Gastrocnemius medialis (tissue), 4 donors: ENCODE results near the gene SYT9. TPM values are rescaled to one million over a fixed set of nuclear protein-coding genes. Genes with fewer than 3 reads are reported as not detected.

ENCODE experiments used
- ATAC-seq, 2 donors: fragments of 150-250 bp; one replicate each; pipeline ENCODE4 v1.9.1; 2016
- DNase-seq, 2 donors: peaks; one replicate each; pipeline ENCODE4 v3.0.0-alpha.2; 2019
- H3K27ac ChIP-seq, 4 donors: fragments of 200-600 bp; sonication (generic); 1 replicate in 1 of 4; 2 replicates in 3 of 4; pipeline ENCODE4 v1.5.1; 2016 to 2018; ENCODE audit warnings: mild to moderate bottlenecking in 2 of 4, moderate library complexity in 1 of 4
- H3K27me3 ChIP-seq, 3 donors: fragments of 200-600 bp; sonication (generic) in 2 of 3; 1 replicate in 1 of 3; 2 replicates in 2 of 3; pipeline versions ENCODE4 v1.5.1 to v1.6.0; 2016 to 2019; ENCODE audit warnings: mild to moderate bottlenecking in 1 of 3, moderate library complexity in 1 of 3
- H3K36me3 ChIP-seq, 2 donors: fragments of 200-600 bp; sonication (generic) in 1 of 2; one replicate each; pipeline ENCODE4 v1.5.1; 2017 to 2018
- H3K4me1 ChIP-seq, 2 donors: fragments of 200-600 bp; sonication (generic) in 1 of 2; one replicate each; pipeline ENCODE4 v1.5.1; 2016 to 2017; ENCODE audit warnings: mild to moderate bottlenecking in 2 of 2
- H3K4me3 ChIP-seq, 4 donors: fragments of 200-600 bp; sonication (generic) in 3 of 4; 1 replicate in 1 of 4; 2 replicates in 3 of 4; pipeline ENCODE4 v1.5.1; 2016 to 2019; ENCODE audit warnings: mild to moderate bottlenecking in 2 of 4
- H3K9me3 ChIP-seq, 3 donors: fragments of 200-600 bp; sonication (generic) in 2 of 3; 1 replicate in 1 of 3; 2 replicates in 2 of 3; pipeline ENCODE4 v1.5.1; 2016 to 2019
- CTCF ChIP-seq, 5 experiments: fragments of 450-650 bp in 3 of 5; fragments of 200-600 bp in 2 of 5; sonication (generic) in 2 of 5; IDR thresholded peaks in 4 of 5; conservative IDR thresholded peaks in 1 of 5; 1 replicate in 4 of 5; 2 replicates in 1 of 5; pipeline ENCODE4 v1.5.1; 2016 to 2019; ENCODE audit warnings: antibody characterized with exemption in 5 of 5, mild to moderate bottlenecking in 3 of 5, moderate library complexity in 3 of 5
- POLR2A ChIP-seq, 2 donors: fragments of 450-650 bp; IDR thresholded peaks; one replicate each; pipeline ENCODE4 v1.6.1; 2017; ENCODE audit warnings: antibody characterized with exemption in 2 of 2, mild to moderate bottlenecking in 2 of 2, moderate library complexity in 2 of 2
- in situ Hi-C, 4 donors: fragments of 200-750 bp; cut with MboI; loops; one replicate each; pipeline versions ENCODE4 v1.15.0 to v1.8.0; 2017; ENCODE audit warnings: low sequenced_read_pairs in 4 of 4
- intact Hi-C: fragments of 100-400 bp; cut with DNase I; formaldehyde crosslinking; loops from one replicate; pipeline ENCODE4 v1.15.1; 2023; ENCODE audit warnings: low total_unique reads
- total RNA-seq, 4 donors: library from RNA; depleted of rRNA; stranded (reverse); fragments of >200 nt; gene quantifications; one replicate each; pipeline versions ENCODE4 v1.1.0 to v1.2.3, GENCODE V29; 2016

SYT9 gene
- total RNA-seq, 4 donors from 2014 or later, result 0.09 TPM; not detected in 3

- Histone ChIP-seq H3K27me3 (no peaks in the 10 kb centered on the region), H3K9me3 (no peaks in the 10 kb centered on the region), H3K27ac (no peak overlapping the region), H3K4me1 (no peaks in the 10 kb centered on the region), H3K36me3 (no peaks in the 10 kb centered on the region), H3K4me3 (no peak overlapping the region)
- DNase-seq, result no peak
- in situ Hi-C loops (loop anchor here in 1 of 4 donors (25.0 kb wide), 1 partner anchor 97 kb away; no protein-coding TSS in a partner anchor), intact Hi-C loops (no loop called here)
- TF ChIP-seq CTCF (IDR thresholded peaks at IDR 0.05 in 4 of 5, conservative IDR thresholded peaks at IDR 0.05 in 1 of 5), result no peak
- no peak for TF ChIP-seq POLR2A (IDR thresholded peaks at IDR 0.05)
- ATAC-seq, result no peak
Observed at GRCh38 chr11:7384691-7385090, 133.0 kb downstream of the SYT9 start.

- no peaks in the 10 kb centered on the region for H3K4me1 ChIP-seq
- DNase-seq, result no peak
- H3K27me3 ChIP-seq, result no peaks in the 10 kb centered on the region
- intact Hi-C loops (no loop called here), in situ Hi-C loops (loop anchor here in 1 of 4 donors (25.0 kb wide), 1 partner anchor 98 kb away; no protein-coding TSS in a partner anchor)
- TF ChIP-seq POLR2A (IDR thresholded peaks at IDR 0.05), result no peak
- no peak for TF ChIP-seq CTCF (IDR thresholded peaks at IDR 0.05 in 4 of 5, conservative IDR thresholded peaks at IDR 0.05 in 1 of 5)
- H3K9me3 ChIP-seq, result no peaks in the 10 kb centered on the region
- no peaks in the 10 kb centered on the region for H3K36me3 ChIP-seq
- no peak for ATAC-seq
- H3K27ac ChIP-seq, result no peak overlapping the region
- no peak overlapping the region for H3K4me3 ChIP-seq
Observed at GRCh38 chr11:7385532-7385931, 133.8 kb downstream of the SYT9 start.

DNA sequence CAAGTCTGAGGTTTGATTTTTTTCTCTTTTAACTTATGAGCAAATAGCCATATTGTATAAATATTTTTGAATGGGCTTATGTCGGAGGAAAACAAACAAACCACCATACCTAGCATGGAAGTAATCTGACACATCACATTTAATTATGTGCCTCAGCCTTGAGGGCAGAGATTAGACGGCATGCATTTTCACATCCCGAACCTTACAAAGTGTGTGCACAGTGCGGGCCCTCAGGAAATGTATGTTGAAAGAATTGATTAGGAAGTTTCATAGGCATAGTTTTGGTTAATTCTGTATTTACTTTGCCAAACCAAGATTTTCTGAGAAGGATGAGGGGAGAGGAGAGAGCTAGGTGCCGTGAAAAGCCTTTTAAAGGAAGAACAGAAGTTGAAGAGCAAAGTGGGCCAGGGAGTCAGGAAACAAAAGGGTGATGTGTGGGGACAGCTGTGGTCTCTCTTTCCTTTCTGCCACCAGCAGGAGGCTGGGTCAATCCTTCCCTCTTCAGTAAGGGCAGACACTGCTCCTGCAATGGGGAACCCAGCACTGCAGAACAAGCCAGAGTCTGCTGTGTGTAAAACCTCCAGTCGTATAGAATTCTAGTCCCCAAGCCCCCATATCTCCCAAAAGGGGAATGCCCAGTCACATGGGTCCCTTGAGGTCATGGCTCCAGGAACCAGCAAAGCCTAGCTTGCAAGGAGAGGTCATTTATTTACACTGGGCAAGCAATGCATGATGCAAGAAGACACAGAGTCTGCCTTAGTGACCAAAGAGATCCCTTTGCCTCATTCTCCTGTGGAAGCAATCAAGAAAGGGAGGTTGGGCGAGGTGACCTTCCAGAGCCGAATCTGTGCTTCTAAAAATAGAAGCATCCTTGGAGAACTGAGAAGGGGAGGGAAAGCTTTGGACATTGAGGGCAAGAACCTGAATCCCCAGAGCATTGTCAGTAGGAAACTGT is 162.5 kb downstream of the SYT9 start:
- ATAC-seq, result no peak
- in situ Hi-C loops, result no loop called here

DNA sequence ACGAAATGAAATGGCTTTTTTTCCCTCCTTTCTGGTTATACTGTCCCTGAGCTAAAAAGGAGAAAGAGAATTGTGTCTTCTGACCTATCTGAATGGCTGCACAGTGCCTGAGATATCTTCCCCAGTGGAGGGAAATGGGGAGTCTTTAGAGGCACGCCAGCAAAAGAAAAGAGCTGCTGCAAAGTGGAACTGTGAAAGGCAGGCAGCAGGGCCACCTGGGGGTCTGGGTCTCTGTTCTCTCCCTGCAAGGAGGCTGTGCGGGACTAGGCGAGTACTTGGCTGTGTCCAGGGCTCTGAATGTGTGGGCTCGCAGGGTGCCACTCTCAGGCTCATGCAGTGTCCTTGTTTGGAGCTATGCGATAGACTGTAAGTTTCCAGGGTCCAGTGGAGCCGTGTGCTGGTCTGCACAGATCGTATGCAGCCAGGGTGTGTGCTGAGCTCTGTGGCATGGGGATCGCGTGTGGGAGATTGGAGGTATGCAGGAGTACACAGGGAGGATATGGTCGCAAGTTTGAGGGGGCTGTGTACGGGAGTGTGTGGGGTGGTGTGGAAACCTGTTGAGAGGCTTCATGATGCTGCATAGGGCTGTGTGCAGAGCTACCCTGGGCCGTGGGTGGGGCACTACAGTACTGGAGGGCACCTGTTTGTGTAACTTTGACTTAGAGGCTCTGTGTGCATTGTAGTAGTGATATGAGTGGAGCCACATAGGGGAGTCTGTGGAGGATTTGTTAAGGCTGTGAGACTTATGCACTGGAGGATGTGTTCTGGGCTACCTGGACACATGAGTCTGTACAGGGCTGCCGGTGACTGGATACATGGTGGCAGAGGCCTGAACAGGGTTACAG is 163.5 kb downstream of the SYT9 start:
- Histone ChIP-seq H3K36me3 (no peaks in the 10 kb centered on the region), H3K4me1 (no peaks in the 10 kb centered on the region), H3K9me3 (no peaks in the 10 kb centered on the region), H3K4me3 (no peak overlapping the region), H3K27me3 (no peaks in the 10 kb centered on the region), H3K27ac (no peak overlapping the region)
- no peak for TF ChIP-seq CTCF (IDR thresholded peaks at IDR 0.05 in 4 of 5, conservative IDR thresholded peaks at IDR 0.05 in 1 of 5)
- TF ChIP-seq POLR2A (IDR thresholded peaks at IDR 0.05), result no peak
- in situ Hi-C loops (no loop called here), intact Hi-C loops (no loop called here)
- ATAC-seq (no peak), DNase-seq (no peak)

More for the DNA sequence above, 162.5 kb downstream of the SYT9 start:
- intact Hi-C loops, result no loop called here
- no peak for DNase-seq
- Histone ChIP-seq H3K4me3 (no peak overlapping the region), H3K4me1 (no peaks in the 10 kb centered on the region), H3K9me3 (no peaks in the 10 kb centered on the region), H3K27me3 (no peaks in the 10 kb centered on the region), H3K36me3 (no peaks in the 10 kb centered on the region), H3K27ac (no peak overlapping the region)
- TF ChIP-seq CTCF (IDR thresholded peaks at IDR 0.05 in 4 of 5, conservative IDR thresholded peaks at IDR 0.05 in 1 of 5) (no peak), POLR2A (IDR thresholded peaks at IDR 0.05) (no peak)
